DOHH2 (cell line): ENCODE data around the gene CPHXL.

Source experiments
- CTCF ChIP-seq: fragments of 200-600 bp; sonication (generic); IDR thresholded peaks from one replicate; pipeline ENCODE4 v1.5.1; 2014; ENCODE audit warnings: antibody characterized with exemption, mild to moderate bottlenecking, low read depth, low read length; ENCODE audit not compliant: poor library complexity, severe bottlenecking
- EZH2phosphoT487 ChIP-seq: fragments of 200-600 bp; sonication (generic); IDR thresholded peaks from 2 replicates; pipeline ENCODE4 v1.6.1; 2017; ENCODE audit warnings: borderline replicate concordance, mild to moderate bottlenecking, antibody characterized with exemption, low read length, moderate library complexity, mixed read lengths

DNA sequence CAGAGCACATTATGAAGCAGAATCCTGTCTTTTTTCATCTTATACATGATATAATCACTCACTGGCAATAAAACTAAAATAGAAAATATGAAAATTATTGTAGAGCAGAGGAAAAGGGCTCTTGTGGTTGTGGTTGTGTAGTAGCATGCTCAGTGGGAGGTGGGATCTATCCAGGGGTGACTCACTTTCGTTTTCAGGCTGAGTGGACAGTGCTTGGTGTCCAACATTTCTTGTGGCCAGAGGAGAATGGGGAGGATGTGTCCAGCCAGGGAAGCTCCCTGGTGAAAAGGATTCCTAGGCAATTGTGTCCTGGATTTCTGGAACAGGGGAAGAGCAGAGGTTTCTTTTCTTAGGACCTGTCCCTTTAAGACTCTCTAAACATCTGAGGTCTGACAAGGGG is 31.9 kb upstream of the CPHXL start:
- TF ChIP-seq CTCF (no peak), EZH2phosphoT487 (no peak)
